NOMO-1 treated with DMSO at 0.1 percent for 48 hours (cell line): ENCODE measurements around the gene RASAL2.
"Not testable (repeated sequence)": the region's sequence is repeated elsewhere in the genome, so short reads cannot be mapped to it uniquely, and the experiment has no call there.

Experiments
- DNase-seq: peaks from one replicate; lab custom pipeline; 2025; ENCODE audit not compliant: unreplicated experiment; lab: John Stamatoyannopoulos, UW

The RASAL2 gene

GRCh38 chr1:178368208-178368607 lies 274.3 kb downstream of the RASAL2 start:
- DNase-seq: no peak

- DNase-seq: no peak
Observed at GRCh38 chr1:178371235-178371634, 277.3 kb downstream of the RASAL2 start.

DNA sequence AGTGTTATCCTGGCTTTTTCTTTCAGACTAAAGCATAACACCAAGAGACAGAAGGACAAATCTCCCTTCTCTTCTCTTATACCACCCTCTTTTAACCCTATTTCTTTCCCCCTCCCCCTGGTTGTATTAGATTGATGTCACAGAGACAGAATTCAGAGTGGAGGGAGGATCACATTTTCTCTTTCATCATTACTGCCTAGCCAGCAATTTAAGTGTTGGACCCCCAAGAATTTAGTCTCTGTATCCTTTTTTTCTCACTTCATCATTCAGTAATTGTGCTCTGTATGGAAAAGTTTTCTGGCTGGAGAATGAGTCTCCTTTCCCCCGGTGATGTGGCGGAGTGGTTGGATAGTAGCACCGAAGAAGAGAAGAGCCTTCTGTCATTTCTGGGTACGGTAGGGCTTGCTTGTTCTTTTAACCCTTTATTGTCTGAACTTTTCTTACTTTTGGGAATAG lies 278.1 kb downstream of the RASAL2 start:
- no peak for DNase-seq

DNA sequence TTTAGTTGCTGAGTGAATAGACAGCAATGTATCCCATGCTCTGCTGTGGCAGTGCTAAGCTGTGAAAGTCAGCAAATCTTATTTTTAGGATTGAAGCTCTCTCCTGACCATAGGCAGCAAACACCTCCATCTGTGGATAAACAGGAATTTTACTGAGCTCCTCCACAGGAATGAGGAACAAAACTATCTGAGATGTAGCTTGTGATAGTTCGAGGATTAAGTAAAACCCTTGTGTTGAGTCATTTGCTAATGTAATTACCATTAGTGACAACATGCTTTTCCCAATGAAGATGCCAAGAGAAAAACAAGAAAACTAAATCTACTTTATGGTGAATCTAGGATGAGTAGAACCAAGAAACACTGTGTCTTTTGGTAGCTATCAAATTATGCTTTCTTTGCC lies 280.1 kb downstream of the RASAL2 start:
- DNase-seq: no peak

DNA sequence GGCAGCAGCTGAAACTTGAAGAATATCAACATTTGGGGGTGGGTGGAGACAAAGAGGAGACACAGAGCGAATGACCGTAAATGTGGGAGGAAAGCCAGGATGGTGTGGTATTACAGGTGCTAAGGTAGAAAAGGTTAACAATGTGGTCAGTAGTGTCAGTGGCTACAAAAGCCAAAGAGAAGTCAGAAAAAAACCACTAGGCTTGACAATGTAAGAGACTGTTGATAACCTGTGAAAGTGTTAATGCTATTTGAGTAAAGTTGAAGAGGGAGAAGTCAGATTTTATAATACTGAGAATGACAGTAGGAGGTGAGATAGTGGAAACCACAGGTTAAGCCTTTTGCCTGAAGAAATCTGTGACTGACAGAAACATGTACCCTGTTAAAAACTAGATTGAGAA lies 282.1 kb downstream of the RASAL2 start:
- no peak for DNase-seq

- no peak for DNase-seq
Observed at GRCh38 chr1:178379807-178380206, 285.9 kb downstream of the RASAL2 start.

DNA sequence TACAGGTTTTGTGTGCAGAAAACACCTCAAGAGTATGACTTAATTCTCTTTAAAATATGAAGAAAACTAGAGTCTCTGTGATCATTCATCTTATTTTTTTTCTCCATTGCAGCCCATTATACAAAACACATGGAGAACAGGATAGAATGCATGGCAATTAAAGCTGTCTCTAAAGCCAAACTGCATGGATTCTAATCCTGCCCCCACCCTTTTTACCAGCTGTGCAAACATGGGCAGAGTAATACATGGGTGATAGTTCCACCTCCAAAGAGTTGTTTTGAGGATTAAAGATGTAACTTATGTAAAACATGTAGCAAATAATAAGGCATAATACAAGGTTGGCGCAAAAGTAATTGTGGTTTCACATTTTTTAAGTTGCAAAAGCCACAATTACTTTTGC lies 288.5 kb downstream of the RASAL2 start:
- DNase-seq: no peak

GRCh38 chr1:178385662-178386061 lies 291.8 kb downstream of the RASAL2 start:
- no peak for DNase-seq

DNA sequence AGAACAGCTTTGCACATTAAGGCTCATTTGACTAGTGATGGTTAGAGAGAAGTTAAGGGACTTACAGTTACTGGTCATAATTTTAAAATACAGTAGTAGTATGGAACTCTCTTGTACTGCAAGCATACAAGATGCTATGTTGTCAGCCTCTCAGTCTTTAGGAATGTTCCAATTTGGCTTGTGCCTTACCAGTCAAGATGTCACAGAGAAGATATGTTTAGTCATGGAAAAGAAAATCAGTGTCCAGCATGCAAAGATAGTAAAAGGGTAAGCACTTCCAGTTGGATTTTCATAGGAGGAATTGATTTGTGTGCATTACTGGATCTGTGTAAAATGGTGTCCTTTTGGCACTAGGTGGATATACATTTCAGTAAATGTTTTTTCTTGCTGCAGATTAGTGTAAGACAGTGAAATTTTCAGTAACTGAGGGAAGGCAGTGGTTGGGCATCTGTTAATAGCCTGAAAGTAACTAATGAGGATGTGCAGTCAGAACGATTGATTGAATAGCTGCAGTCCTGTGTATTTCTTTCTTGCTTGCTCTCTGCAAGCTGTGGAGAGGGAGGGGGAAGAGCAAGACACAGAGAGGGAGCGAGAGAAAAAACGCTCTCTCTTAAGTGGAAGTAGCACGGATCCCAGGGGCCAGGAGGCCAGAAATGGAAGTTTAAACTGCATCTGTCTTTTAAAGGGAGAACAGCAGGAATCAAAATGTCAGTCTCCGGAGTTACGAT lies 294.7 kb downstream of the RASAL2 start:
- DNase-seq: no peak

DNA sequence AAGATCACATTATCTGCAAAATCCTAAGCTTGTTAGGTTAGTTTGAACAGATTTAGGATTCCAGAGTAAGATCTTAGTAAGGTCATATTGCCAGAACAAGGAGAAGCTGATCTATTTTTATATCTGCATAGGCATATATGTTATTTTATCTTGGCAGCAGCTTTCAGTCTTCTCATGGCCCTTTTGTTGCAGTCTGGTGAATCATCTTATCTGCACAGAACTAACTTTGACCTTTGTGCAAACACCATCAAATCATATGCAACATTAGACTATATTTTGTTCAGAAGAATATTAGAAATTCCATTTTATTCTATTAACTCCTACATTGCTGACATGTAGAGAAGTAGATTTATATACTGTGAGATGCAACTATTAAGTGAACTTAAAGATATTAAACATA lies 295.5 kb downstream of the RASAL2 start:
- DNase-seq: no peak

- DNase-seq: not testable (repeated sequence)
Observed at GRCh38 chr1:178390280-178390679, 296.4 kb downstream of the RASAL2 start.

DNA sequence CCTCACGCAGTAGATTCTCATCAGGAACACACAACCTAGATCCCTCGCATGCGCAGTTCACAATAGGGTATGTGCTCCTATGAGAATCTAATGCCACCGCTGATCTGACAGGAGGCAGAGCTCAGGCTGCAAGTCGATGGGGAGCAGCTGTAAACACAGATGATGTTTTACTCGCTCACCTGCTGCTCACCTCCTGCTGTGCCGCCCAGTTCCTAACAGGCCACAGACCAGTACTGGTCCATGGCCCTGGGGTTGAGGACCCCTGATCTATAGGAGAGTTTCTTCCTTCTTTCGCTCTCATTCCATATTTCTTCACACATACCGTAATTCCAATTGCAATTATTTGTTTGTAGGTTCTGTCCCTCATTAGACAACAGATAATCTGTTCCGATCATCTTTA lies 299.5 kb downstream of the RASAL2 start:
- DNase-seq: no peak

DNA sequence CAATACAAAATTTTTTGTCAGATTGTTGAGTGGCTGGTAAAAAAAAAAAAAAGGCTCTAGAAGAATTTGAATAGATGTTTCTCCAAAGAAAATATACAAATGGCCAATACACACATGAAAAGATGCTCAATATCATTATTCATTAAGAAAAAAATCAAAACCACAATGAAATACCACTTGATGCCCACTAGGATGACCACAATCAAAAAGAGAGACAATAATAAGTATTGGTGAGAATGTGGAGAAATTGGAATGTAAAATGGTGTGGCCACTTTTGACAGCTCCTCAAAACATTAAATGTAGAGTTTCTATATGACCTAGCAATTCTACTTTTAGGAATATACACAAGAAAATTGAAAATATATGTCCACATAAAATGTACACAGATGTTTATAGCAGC lies 302.9 kb downstream of the RASAL2 start:
- no peak for DNase-seq

GRCh38 chr1:178397678-178398077 lies 303.8 kb downstream of the RASAL2 start:
- DNase-seq: no peak

GRCh38 chr1:178399177-178399728 lies 305.3 kb downstream of the RASAL2 start:
- no peak for DNase-seq

DNA sequence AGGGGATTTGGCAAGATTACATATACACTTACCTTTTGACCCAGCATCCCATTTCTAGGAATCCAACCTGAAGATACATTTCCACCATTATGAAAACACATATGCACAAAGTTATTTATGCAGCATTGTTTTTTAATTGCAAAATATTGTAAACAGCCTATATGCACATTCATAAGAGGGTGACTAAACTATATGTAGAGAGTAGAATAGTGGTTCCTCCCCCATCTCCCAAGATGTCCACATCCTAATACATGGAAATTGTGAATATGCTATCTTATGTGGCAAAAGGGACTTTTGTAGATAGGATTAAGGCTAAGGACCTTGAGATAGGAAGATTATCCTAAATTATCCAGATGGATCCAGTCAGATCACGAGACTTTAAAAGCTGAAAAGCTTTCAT lies 311.2 kb downstream of the RASAL2 start:
- no peak for DNase-seq

GRCh38 chr1:178407215-178407614 lies 313.3 kb downstream of the RASAL2 start:
- DNase-seq: no peak

DNA sequence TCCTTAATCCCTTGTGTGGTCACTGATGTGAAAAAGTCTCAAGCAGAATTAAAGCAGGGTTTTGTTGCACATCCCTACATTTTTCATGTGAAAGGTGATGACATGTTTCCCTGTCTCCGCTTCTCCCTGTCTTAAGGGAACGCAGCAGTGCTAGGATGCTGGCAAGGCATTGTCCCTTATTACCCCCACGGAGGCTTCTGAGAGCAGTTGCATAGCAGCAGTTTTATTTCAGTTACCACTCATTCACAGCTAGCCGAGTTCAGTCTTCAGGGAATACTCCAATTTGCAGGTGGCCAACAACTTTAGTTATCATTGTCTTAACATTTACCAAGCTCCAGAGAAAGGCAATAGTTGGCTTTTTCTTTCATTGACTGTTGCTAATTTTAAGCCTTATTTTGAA lies 313.8 kb downstream of the RASAL2 start:
- DNase-seq: no peak

- no peak for DNase-seq
Observed at GRCh38 chr1:178408871-178409270, 315.0 kb downstream of the RASAL2 start.

DNA sequence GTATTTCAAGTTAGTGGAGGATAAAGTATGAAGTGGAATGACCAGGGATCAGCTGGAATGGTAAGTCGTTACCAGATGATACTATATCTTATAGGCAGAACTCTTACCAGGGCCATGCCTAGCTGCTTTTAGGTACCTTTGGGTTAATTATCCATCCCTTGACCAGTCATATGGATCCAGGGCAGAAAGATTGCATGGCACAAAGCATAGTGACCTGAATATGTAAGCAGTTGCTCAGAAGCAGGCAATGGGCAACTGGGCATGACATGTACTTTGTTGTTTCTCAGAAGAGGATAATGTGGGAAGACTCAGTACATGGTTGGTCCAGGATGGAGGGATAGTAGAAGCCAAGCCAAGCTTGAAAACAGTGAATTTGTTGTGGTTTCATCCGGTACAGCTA lies 315.6 kb downstream of the RASAL2 start:
- DNase-seq: no peak

GRCh38 chr1:178411756-178412399 lies 318.0 kb downstream of the RASAL2 start:
- DNase-seq: no peak

DNA sequence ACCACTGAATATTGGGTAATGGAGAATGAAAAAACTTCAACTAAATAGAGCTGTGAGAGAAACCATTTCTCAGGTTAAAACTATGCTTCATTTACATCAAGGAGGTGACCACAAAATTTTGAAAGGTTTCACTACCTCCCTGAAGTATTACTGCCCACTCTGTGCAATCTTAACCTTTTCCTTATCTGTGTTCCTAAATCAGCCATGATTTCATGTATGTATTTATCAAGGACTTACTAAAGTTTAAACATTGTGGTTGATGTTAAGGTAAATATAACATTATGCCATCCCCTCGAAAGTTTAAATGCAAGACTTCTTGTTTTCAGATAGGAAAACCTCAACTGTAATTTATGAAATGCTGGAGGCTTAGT lies 318.5 kb downstream of the RASAL2 start:
- DNase-seq: peak; percentile 9

DNA sequence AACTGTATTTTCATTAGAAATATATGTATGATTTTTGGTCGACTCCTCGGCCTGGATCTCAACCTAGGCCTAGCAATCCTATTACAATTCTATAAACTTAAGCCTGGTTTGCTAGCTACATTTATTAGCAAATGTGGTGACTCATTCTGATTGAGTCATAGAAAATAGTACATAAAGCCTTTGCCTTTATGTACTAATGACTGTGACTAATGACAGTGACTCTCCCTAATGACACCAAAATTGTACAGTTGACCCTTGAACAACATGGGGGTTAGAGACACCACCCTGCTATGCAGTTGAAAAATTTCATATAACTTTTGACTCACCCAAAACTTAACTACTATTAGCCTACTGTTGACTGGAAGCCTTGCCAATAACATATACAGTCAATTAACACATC lies 324.0 kb downstream of the RASAL2 start:
- no peak for DNase-seq
